HepG2 (cell line): ENCODE measurements around the gene INF2. TPM values are rescaled to one million over a fixed set of nuclear protein-coding genes. Genes with fewer than 3 reads are reported as not detected.

ENCODE experiments used
- ATAC-seq: fragments of 200-7000 bp; cut with Tn5 transposase; 3 replicates; pipeline ENCODE4 v1.9.1; 2020; ENCODE audit warnings: mild to moderate bottlenecking, moderate library complexity
- BruUV-seq: library from RNA; stranded (reverse); fragments of 400-500 nt; replicated peaks from 2 replicates; lab custom pipeline; 2021; lab: Mats Ljungman, UMichigan
- CTCF ChIA-PET: fragments of 300-600 bp; formaldehyde crosslinking; extraction: SDS; loops from one replicate; lab custom pipeline; 2021; ENCODE audit warnings: low total read pairs, inconsistent platforms, low intra/inter-chr PET ratio; lab: Yijun Ruan, JAX
- POLR2A ChIA-PET: fragments of 350-600 bp; sonication (Branson Sonifier 250); formaldehyde crosslinking; loops from one replicate; lab custom pipeline; 2020; ENCODE audit warnings: antibody characterized with exemption, inconsistent platforms; lab: Yijun Ruan, JAX
- DNase-seq: peaks from one replicate; pipeline ENCODE4 v3.0.0-alpha.2; 2015; ENCODE audit warnings: low spot score
- FAIRE-seq: peaks from 3 replicates; lab custom pipeline; 2011; peaks lifted over from hg19 to GRCh38; lab: Jason Lieb, UNC
- H2AFZ ChIP-seq: one replicate; pipeline ENCODE4 v1.6.1; 2011; ENCODE audit warnings: low read length, inconsistent platforms
- H3K27ac ChIP-seq: fragments of 300-600 bp; 3 replicates; pipeline ENCODE4 v1.8.0; 2011; ENCODE audit warnings: mixed run types, mild to moderate bottlenecking, mixed read lengths, low read length, inconsistent platforms; ENCODE audit not compliant: insufficient read depth; ENCODE audit errors: extremely low read length
- H3K27me3 ChIP-seq, 2 experiments: fragments of 200-600 bp in 1 of 2; 2 replicates in 1 of 2; 3 replicates in 1 of 2; pipeline versions ENCODE4 v1.6.0 to v1.8.0; 2011; ENCODE audit warnings: low read length in 2 of 2, mild to moderate bottlenecking in 2 of 2, moderate library complexity in 2 of 2, inconsistent platforms in 1 of 2; ENCODE audit not compliant: insufficient read depth in 2 of 2, control insufficient read depth in 1 of 2
- H3K36me3 ChIP-seq, 2 experiments: fragments of 200-600 bp in 1 of 2; replicated peaks in 1 of 2; 2 replicates in 1 of 2; 3 replicates in 1 of 2; pipeline versions ENCODE4 v1.5.1 to v1.8.0; 2011; ENCODE audit warnings: low read length in 2 of 2, inconsistent platforms in 1 of 2; ENCODE audit not compliant: insufficient read depth in 2 of 2, control insufficient read depth in 1 of 2
- H3K4me1 ChIP-seq: 2 replicates; pipeline ENCODE4 v1.5.1; 2012; ENCODE audit warnings: low read length, inconsistent platforms; ENCODE audit not compliant: insufficient read depth
- H3K4me2 ChIP-seq: 2 replicates; pipeline ENCODE4 v1.6.0; 2011; ENCODE audit warnings: low read depth, low read length, inconsistent platforms
- H3K4me3 ChIP-seq, 3 experiments: fragments of 200-600 bp in 1 of 3; sonication (generic), shearing (Covaris generic) in 1 of 3; replicated peaks in 1 of 3; 2 replicates each; pipeline ENCODE4 v1.5.1; 2011 to 2016; ENCODE audit warnings: low read length in 3 of 3, inconsistent platforms in 2 of 3, low read depth in 2 of 3, mild to moderate bottlenecking in 2 of 3, control low read depth in 1 of 3, mixed read lengths in 1 of 3; ENCODE audit not compliant: insufficient read depth in 1 of 3
- H3K79me2 ChIP-seq: one replicate; pipeline ENCODE4 v1.6.1; 2011; ENCODE audit warnings: low read length, inconsistent platforms; ENCODE audit not compliant: insufficient read depth
- H3K9ac ChIP-seq: 2 replicates; pipeline ENCODE4 v1.6.0; 2011; ENCODE audit warnings: mild to moderate bottlenecking, low read depth, low read length, inconsistent platforms; ENCODE audit not compliant: insufficient read depth
- H3K9me3 ChIP-seq: 2 replicates; pipeline ENCODE4 v1.5.1; 2012; ENCODE audit warnings: mild to moderate bottlenecking, low read length
- H4K20me1 ChIP-seq: 2 replicates; pipeline ENCODE4 v1.6.0; 2011; ENCODE audit warnings: inconsistent platforms, mild to moderate bottlenecking, low read length, moderate library complexity; ENCODE audit not compliant: insufficient read depth
- CAMTA2 ChIP-seq: sonication (generic); formaldehyde crosslinking; IDR thresholded peaks from 2 replicates; pipeline ENCODE4 v1.4.0; 2020; ENCODE audit warnings: mild to moderate bottlenecking, missing genetic modification reagents, borderline replicate concordance
- CBFB ChIP-seq: sonication (generic); formaldehyde crosslinking; IDR thresholded peaks from 2 replicates; pipeline ENCODE4 v1.4.0; 2020; ENCODE audit warnings: missing genetic modification reagents
- DZIP1 ChIP-seq: sonication (generic); formaldehyde crosslinking; IDR thresholded peaks from 2 replicates; pipeline ENCODE4 v1.5.0; 2020; ENCODE audit warnings: mild to moderate bottlenecking, missing genetic modification reagents
- ESRRA ChIP-seq: sonication (generic); formaldehyde crosslinking; IDR thresholded peaks from 2 replicates; pipeline ENCODE4 v1.5.1; 2020; ENCODE audit warnings: mild to moderate bottlenecking, low read depth, missing genetic modification reagents
- KMT2A ChIP-seq: sonication (generic); formaldehyde crosslinking; IDR thresholded peaks from 2 replicates; pipeline ENCODE4 v1.4.0; 2020; ENCODE audit warnings: missing genetic modification reagents
- NR1H2 ChIP-seq: sonication (generic); formaldehyde crosslinking; IDR thresholded peaks from 2 replicates; pipeline ENCODE4 v1.8.1; 2022; ENCODE audit warnings: low read depth, missing genetic modification reagents, borderline replicate concordance
- RARA ChIP-seq: IDR thresholded peaks from 2 replicates; pipeline ENCODE4 v1.6.1; 2016; ENCODE audit warnings: missing genetic modification reagents, missing compliant biosample characterization
- RELA ChIP-seq: sonication (generic); formaldehyde crosslinking; IDR thresholded peaks from 2 replicates; pipeline ENCODE4 v1.4.0; 2020; ENCODE audit warnings: missing genetic modification reagents
- TEAD3 ChIP-seq: optimal IDR thresholded peaks from 2 replicates; pipeline ENCODE3; 2016; ENCODE audit warnings: borderline replicate concordance
- TOE1 ChIP-seq: sonication (generic); formaldehyde crosslinking; IDR thresholded peaks from 2 replicates; pipeline ENCODE4 v1.4.0; 2020; ENCODE audit warnings: mild to moderate bottlenecking, missing genetic modification reagents
- ZFY ChIP-seq: sonication (generic); formaldehyde crosslinking; IDR thresholded peaks from 2 replicates; pipeline ENCODE4 v1.4.0; 2020; ENCODE audit warnings: missing genetic modification reagents
- ZNF567 ChIP-seq: sonication (generic); formaldehyde crosslinking; IDR thresholded peaks from 2 replicates; pipeline ENCODE4 v1.8.1; 2023; ENCODE audit warnings: mild to moderate bottlenecking, missing genetic modification reagents, borderline replicate concordance
- ZNF574 ChIP-seq: sonication (generic); formaldehyde crosslinking; IDR thresholded peaks from 2 replicates; pipeline ENCODE4 v1.4.0; 2020; ENCODE audit warnings: missing genetic modification reagents
- ZNF639 ChIP-seq: conservative IDR thresholded peaks from 2 replicates; pipeline ENCODE4 v1.6.1; 2018; ENCODE audit warnings: missing genetic modification reagents
- WGBS: methylation state at CpG from one replicate; pipeline ENCODE4 v1.1.6; 2017; ENCODE audit warnings: low lambda C conversion rate; 5-methylcytosine and 5-hydroxymethylcytosine counted together
- in situ Hi-C: cut with HindIII; loops from 2 replicates; pipeline ENCODE4 v1.10.0; 2017; ENCODE audit warnings: low pct_unique_long_range_greater_than_20kb; ENCODE audit not compliant: extremely low pct_ligation_motif_present
- intact Hi-C: fragments of 100-400 bp; cut with micrococcal nuclease; formaldehyde crosslinking; loops from one replicate; pipeline ENCODE4 v1.10.0; 2022; ENCODE audit not compliant: unreplicated experiment
- polyA plus RNA-seq, 8 experiments: library from polyadenylated mRNA; depleted of rRNA in 3 of 8; stranded (reverse) in 7 of 8; unstranded in 1 of 8; fragments of >200 nt; fragmentation: Illumina TruSeq in 4 of 8; extraction: Trizol in 4 of 8; gene quantifications; 2 replicates each; pipeline versions ENCODE4 v1.2.1 to v1.2.3, GENCODE V29; 2011 to 2016; ENCODE audit warnings: low read depth in 4 of 8, missing spikeins in 1 of 8, mixed read lengths in 1 of 8; ENCODE audit not compliant: insufficient read depth in 1 of 8
- total RNA-seq, 5 experiments: library from RNA; depleted of rRNA; stranded (reverse); fragments of >200 nt; fragmentation: Illumina TruSeq; extraction: Trizol; gene quantifications; 2 replicates each; pipeline ENCODE4 v1.2.3, GENCODE V29; 2016; ENCODE audit warnings: low read depth in 1 of 5

Gene INF2
- total and polyA plus RNA-seq, 2 of the 13 experiments (the other 11 are each of a cell fraction or from before 2014, with no cell fraction given) = 16.4 to 26.4 TPM

GRCh38 chr14:104687601-104688504, 1.6 kb upstream of the INF2 start:
- no peak overlapping the region for H2AFZ ChIP-seq
- H3K4me3 ChIP-seq = peak overlapping the region; percentile 66 to 86 (median 70)
- H3K36me3 ChIP-seq = no peaks in the 10 kb centered on the region; a peak in 1 of 5 replicates
- CTCF ChIA-PET = no interaction called here
- peak; percentile 84 for DNase-seq
- intact Hi-C loops = loop anchor here (5.0 kb wide), 1 partner anchor 36 kb away; no protein-coding TSS in a partner anchor
- no TSS peak for BruUV-seq
- POLR2A ChIA-PET = interaction anchor here (0.6 to 4.5 kb wide), 15 partner anchors 10 to 613 kb away, joined by 3 to 89 read pairs (median 4); partner anchors contain the start of genes BRF1, CDCA4 and SIVA1
- H3K4me2 ChIP-seq = peak overlapping the region; percentile 80
- H3K9me3 ChIP-seq = no peaks in the 10 kb centered on the region
- in situ Hi-C loops = no loop called here
- peaks cover 31% of the 10 kb centered on the region for H3K79me2 ChIP-seq
- H3K27me3 ChIP-seq = no peaks in the 10 kb centered on the region
- peak overlapping the region; percentile 93 for H3K27ac ChIP-seq
- H3K9ac ChIP-seq = peak overlapping the region; percentile 75
- H4K20me1 ChIP-seq = peaks cover 15% of the 10 kb centered on the region; the same call in 1 of the 2 replicates
- H3K4me1 ChIP-seq = peaks cover 77% of the 10 kb centered on the region
- FAIRE-seq = peak; percentile 77
- WGBS = 0% methylated on average over 8 of the region's 31 CpGs
- ATAC-seq = peak; percentile 87
- TF ChIP-seq KMT2A (CRISPR knock-in tag) (peak; percentile 50; the same call in 1 of the 2 replicates), CBFB (CRISPR knock-in tag) (peak; percentile 39; the same call in 1 of the 2 replicates), TEAD3 (CRISPR knock-in tag) (peak; percentile 92), CAMTA2 (CRISPR knock-in tag) (no peak; the same call in 1 of the 2 replicates), RELA (CRISPR knock-in tag) (0 out of 2 replicates have a peak, but pooled peaks have one; percentile 19), DZIP1 (peak; percentile 43; the same call in 1 of the 2 replicates), RARA (CRISPR knock-in tag) (peak; percentile 63), NR1H2 (CRISPR knock-in tag) (peak; percentile 42; the same call in 1 of the 2 replicates), ZNF639 (CRISPR knock-in tag) (0 out of 2 replicates have a peak, but pooled peaks have one; percentile 40), ZFY (peak; percentile 72), ZNF567 (CRISPR knock-in tag) (no peak), TOE1 (CRISPR knock-in tag) (no peak), ZNF574 (peak; percentile 74), ESRRA (CRISPR knock-in tag) (peak; percentile 67; the same call in 1 of the 2 replicates)
